A549 treated with AZD9567 at 1 μM for 4 hours (cell line): ENCODE measurements around the gene FGD2. TPM values are rescaled to one million over a fixed set of nuclear protein-coding genes. Genes with fewer than 3 reads are reported as not detected.

Experiments used
- total RNA-seq: library from RNA; stranded (reverse); fragments of 200-300 nt; extraction: Qiagen RNA extraction; gene quantifications from 5 replicates; pipeline ENCODE4 v1.2.3, GENCODE V29; 2022; ENCODE audit not compliant: insufficient read depth

FGD2 gene, protein sequence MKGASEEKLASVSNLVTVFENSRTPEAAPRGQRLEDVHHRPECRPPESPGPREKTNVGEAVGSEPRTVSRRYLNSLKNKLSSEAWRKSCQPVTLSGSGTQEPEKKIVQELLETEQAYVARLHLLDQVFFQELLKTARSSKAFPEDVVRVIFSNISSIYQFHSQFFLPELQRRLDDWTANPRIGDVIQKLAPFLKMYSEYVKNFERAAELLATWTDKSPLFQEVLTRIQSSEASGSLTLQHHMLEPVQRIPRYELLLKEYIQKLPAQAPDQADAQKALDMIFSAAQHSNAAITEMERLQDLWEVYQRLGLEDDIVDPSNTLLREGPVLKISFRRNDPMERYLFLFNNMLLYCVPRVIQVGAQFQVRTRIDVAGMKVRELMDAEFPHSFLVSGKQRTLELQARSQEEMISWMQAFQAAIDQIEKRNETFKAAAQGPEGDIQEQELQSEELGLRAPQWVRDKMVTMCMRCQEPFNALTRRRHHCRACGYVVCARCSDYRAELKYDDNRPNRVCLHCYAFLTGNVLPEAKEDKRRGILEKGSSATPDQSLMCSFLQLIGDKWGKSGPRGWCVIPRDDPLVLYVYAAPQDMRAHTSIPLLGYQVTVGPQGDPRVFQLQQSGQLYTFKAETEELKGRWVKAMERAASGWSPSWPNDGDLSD
- not detected in 5 replicates for total RNA-seq

DNA sequence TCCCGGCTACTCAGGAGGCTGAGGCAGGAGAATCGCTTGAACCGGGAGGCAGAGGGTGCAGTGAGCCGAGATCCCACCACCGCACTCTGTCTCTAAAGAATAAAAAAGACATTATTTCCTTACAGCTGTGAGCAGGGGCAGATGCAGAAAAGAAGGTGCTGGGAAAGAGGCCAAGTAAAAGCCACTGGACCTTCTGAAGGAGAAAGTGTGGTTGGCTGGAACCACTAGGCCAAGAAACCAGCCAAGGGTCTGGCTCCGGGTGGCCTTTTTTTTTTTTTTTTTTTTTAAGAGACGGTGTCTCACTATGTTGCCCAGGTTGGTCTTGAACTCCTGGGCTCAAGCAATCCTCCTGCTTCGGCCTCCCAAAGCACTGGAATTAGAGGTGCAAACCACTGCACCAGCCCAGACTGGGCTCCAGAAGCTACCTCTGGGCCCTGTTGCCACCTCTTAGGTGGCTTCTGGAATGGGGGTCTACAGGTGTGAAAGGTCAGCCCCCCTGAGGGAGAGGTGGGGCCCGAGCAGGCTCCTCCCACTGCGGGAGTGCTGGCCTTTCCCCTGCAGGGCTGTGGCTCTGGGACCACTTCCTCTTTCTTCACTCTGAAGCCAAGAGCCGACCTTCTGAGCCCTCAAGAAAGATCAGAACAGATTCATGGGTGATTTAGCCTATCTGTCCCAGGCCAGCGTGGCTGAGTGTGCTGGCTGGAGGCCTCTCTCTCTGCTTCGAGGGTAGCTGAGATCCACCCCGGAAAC lies at the start of gene FGD2:
Gene FGD2, plus strand, starts transcription at position 595 of the 750 bp plus-strand sequence. CDS start 163 bp downstream, outside the sequence.

DNA sequence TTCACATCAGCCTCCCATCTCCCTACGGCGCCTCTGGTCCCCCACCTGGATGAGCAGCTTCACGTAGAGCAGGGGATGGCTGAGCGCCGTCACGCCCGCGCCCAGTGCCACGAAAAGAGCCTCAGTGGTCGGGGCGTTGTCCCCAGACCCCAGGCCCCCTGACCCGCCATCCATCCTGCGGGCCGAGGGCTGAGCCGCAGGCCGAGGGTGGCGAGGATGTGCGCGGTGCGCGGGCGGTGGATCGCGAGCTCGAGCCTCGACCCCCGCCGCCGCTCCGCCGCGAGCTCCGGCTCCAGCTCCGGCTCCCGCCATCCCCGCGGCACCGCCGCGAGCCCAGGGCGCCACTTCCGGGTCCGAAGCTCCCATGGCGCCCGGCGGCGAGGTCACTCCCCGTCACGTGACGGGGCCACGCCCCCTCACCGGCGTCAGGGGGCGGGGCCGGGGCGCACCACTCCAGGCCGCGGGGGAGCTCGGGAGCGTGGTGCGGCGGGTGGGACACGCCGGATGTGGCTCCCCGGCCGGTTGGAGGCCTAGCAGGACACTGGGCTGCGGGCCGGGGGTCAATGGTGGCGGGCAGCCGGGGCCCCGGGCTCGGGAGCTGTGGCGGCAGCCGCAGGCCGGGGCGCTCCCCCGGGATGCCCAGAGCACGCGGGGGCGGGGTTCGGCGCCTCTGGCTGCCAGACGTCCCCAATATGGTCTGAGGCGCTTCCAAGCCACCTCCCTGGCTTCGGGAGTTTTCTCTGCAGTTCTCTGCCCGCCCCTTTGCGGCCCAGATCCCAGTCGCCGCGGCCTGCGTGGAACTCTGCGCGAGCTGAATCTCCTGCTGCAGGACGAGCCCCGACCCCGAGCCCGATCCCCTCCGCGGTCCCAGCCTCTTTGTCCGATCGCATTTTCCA lies 19.4 kb upstream of the FGD2 start, which contains the start of gene MTCH1:
Gene MTCH1, minus strand, starts transcription at position 389 of the 896 bp plus-strand sequence. Its CDS starts 23 bp downstream, at position 366.

Other genes with a start within 250 kb of the FGD2 start
- 0.05 to 0.13 TPM (median 0.08 TPM) in 4 of 5 replicates, not detected in the other for gene CPNE5, start 166.2 kb upstream of the FGD2 start, total RNA-seq
- gene PPIL1, start 130.9 kb upstream of the FGD2 start, total RNA-seq, result 37.6 to 43.6 TPM (median 39.4 TPM) in 5 replicates
- gene C6orf89, start 119.7 kb upstream of the FGD2 start, total RNA-seq, result 15.8 to 19.6 TPM (median 18.7 TPM) in 5 replicates
- gene PI16, start 50.9 kb upstream of the FGD2 start, total RNA-seq, result not detected in 5 replicates
- 128 to 142 TPM (median 131 TPM) in 5 replicates for gene MTCH1, start 19.5 kb upstream of the FGD2 start, total RNA-seq
- 8.0 to 13.8 TPM (median 12.6 TPM) in 5 replicates for gene PIM1, start 164.5 kb downstream of the FGD2 start, total RNA-seq